GM21381 (cell line): ENCODE results near the gene MXD4.
"Not testable (repeated sequence)": the region's sequence is repeated elsewhere in the genome, so short reads cannot be mapped to it uniquely, and the experiment has no call there.

Experiments
- ATAC-seq: cut with Tn5 transposase; IDR thresholded peaks from one replicate; pipeline ENCODE4 v1.9.1; 2021; ENCODE audit warnings: mild to moderate bottlenecking, moderate library complexity; ENCODE audit not compliant: unreplicated experiment

The MXD4 gene

GRCh38 chr4:2275546-2276251 is 13.8 kb upstream of the MXD4 start:
- ATAC-seq = no peak

DNA sequence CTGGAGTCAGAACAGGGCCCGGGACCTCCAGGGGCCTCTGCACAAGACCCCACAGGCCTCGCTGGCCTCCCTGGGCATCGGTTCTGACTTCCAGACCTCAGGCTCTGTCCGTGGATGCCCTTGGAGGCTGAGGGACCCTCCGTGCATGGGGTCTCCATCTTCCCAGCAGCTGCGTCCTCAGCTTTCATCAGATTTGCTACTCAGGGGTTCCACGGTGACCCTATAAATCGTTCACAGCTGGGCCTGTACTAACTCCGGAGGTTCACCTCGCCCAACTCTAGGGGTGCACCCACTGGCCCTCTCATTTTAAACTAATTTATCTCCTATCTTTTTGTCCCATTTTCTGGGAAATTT is 13.1 kb upstream of the MXD4 start:
- ATAC-seq = not testable (repeated sequence)

DNA sequence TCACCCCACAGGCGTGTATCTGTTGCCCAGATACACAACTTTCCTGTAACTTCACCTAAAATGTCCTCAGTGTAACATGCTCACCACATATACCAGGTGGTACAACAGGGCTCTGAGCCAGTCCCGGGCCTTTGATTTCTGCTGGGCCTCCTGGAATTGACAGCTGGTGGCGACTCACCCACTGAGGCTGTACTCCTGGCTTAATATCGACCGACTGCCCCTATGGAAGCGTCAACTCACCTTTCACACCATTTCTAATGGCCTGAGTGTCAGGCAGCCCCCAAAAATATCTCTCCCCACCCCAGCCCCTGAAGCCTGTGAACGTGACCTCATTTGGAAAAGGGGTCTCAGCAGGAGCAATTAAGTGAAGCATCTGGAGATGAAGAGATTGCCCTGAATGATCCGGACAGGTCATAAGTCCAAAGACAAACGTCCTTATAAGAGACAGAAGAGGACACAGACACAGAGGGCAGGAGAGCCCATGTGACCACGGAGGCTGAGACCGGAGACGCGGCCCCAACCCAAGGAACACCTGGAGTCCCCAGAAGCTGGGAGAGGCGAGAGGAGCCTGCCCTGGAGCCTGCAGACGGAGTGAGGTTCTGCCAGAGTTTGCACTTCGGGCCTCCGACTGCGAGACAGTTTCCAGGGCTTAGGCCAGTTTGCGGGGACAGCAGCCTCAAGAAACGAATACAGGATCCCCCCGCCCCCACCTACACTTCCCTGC is 12.6 kb upstream of the MXD4 start:
- ATAC-seq = no peak

- ATAC-seq = no peak
Measured at GRCh38 chr4:2273657-2274319, 11.9 kb upstream of the MXD4 start.

GRCh38 chr4:2273221-2273620 is 11.3 kb upstream of the MXD4 start:
- no peak for ATAC-seq

GRCh38 chr4:2272828-2273120 is 10.9 kb upstream of the MXD4 start:
- no peak for ATAC-seq

DNA sequence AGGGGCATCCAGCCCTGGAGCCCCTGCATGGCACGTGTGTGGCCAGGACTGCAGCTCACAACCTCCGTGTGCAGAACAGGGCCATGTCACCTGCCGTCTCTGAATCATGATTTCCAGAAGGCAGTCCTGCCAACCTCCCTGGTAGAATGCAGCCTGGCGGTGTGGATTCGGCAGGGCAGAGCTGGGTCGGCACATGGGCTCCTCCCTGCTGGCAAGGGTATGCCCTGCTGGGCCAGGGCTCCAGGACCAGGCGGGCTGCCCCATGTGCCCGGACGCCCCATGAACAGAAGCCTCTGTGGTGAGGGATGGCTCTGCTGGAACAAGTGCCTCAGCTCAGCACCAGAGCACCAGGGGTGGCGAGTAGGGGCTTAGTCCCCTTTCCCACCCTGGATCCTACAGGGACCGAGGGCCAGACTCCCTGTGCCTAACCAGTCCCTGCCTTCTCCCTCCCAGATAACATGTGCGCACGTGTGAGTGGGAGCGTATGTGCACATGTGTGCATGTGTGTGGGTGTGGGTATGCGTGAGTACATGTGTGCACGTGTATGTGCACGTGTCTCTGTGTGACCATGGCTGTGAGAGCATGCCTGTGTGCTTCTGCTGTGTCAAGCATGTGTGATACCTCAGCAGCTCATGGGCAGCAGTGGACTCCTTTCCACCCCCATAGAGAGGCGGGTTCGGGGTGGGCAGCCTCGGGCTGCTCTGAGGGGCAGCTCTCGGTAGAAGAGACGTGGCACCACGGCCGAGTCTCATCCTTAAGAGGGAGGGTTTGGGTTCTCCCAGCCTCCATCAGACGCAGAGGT is 10.3 kb upstream of the MXD4 start:
- no peak for ATAC-seq

- no peak for ATAC-seq
Measured at GRCh38 chr4:2271279-2272025, 9.5 kb upstream of the MXD4 start.

GRCh38 chr4:2270341-2271165 is 8.6 kb upstream of the MXD4 start:
- no peak for ATAC-seq

DNA sequence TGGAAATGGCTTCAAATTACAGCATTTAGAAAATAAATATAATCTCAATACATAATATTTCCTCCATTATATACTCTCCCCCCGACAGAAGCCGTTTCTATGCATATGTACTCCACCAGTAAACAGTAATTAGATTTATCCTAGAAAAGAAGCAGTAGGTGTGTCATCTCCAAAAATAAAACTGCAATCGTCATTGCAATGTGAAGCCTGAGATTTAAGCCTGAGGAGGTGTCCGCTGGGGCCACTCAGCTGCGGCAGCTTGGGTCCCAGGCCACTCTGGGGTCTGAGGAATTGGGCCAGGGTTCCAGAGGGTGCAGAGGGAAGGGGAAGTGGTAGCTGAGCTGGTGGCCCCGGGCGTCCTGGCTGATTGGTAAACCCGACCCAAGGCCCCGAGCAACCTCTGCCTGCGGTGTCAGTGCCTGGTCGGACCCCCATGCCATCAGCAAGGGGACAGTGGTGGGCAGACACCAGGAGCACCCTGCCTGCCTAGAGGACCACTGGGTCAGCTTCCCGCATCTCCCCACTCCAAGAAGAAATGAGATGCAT is 7.8 kb upstream of the MXD4 start:
- ATAC-seq = no peak

DNA sequence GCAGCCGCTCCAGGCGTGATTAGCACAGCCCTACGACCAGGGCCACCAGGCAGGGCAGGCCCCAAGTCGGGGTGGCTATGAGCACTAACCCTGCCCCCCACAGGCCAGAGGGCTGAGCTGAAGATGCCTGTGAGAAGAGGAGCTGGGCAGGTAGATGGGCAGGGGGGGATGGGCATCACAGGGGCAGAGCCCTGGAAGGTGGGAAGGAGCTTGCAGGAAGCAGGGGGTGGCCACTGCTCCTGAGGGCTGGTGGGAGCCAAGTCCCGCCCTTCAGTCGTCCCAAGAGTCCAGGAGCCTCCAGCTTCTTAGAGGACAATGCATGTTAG is 7.3 kb upstream of the MXD4 start:
- ATAC-seq = no peak

DNA sequence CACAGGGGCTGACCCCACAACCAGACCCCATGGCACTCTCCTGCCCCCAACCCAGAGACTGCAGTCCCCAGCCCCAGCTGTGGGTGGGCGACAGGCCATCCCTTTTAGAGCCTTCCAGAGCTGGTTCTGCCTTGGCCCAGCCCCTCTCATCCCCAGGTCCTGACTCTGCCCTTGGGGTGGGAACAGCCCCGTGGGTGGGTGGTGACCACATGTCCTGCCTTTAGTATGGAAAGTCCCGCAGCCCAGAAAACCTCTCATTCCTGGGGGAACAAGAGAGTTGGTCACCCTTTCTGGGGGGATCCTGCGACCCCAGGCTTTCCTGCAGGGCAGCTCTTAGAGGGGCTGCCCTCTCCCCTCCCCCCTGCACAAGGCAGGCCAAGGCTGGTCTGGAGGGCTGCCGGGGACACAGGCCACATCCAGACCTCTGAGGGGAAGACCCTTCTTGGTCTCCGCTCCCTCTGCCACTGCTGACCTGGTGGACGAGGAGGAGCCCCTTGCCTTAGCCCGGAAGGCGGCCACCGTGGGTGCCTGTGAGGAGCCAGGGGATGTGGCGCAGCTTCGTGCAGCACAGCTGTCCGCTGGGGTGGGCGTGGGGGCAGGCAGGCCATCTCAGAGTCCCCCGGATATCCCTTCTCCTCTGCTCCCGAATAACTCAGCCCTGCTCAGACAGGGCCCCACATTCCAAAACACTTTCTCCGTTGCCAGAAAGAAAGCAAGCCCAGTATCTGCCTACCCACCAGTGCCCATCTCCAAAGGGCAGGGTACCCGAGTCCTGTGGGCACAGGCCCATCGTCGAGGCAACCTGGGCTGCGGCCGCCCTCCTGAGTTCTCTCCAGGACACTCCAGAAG is 6.7 kb upstream of the MXD4 start:
- no peak for ATAC-seq

DNA sequence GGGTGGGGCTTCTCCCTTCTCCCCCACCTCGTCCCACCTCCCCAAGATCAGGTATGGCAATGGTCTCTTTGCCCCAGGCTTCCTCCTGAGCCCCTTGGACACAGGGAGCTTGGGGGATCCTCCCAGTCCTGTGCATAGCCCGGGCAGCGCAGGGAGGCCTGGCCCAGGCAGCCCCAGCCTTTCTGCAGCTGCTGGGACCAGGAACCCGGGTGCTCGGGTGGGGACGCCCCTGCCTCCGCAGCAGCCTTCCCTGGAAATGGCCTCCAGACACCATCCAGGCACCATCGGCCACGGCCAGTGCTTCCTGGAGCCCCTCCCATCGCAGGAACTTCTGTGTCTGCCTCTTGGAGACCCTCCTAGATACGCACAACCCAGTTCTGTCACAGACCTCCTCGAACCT is 5.9 kb upstream of the MXD4 start:
- ATAC-seq = no peak

DNA sequence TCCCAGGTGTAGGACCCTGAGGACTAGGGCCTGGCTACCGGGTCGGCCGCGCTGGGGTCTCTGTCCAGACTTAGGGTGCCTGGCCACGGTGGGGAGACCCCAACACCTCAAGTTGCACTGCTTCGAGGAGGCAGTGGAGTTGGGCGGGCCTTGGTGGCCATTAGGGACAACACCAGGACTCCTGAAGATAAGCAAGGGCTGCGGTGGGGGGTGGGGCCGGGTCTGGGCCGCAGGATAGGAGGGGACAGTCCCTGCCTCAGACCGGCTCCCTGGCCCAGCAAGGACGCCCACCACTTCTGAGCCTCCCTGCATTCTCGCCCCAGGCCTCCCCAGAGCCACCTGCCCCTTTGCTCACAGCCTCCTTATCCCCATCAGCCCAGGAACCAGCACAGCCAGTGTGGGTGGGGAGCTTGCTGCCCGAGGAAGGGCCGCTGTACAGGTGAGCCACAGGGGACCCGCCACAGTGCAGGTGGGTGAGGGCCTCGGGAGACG is 5.5 kb upstream of the MXD4 start:
- ATAC-seq = no peak

GRCh38 chr4:2266821-2267220 is 4.9 kb upstream of the MXD4 start:
- no peak for ATAC-seq

DNA sequence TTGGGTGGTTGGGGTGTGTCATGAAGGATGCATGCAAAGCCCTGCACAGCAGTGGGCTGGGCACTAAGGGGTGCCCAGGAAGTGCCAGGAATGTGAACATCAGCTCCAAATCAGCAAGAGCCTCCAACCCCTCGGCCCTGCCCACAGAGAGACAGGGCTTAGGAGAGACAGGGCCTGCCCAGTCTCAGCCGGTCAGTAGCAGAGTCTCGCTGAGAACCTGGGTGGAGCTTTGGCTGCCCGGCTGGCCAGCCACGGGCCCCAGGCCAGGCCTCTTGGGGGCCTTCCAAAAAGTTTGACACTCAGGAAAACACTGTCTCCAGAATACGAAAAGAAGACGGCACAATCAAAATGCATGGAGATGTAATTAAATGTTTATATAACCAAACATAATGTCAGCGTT is 4.3 kb upstream of the MXD4 start:
- ATAC-seq = no peak

DNA sequence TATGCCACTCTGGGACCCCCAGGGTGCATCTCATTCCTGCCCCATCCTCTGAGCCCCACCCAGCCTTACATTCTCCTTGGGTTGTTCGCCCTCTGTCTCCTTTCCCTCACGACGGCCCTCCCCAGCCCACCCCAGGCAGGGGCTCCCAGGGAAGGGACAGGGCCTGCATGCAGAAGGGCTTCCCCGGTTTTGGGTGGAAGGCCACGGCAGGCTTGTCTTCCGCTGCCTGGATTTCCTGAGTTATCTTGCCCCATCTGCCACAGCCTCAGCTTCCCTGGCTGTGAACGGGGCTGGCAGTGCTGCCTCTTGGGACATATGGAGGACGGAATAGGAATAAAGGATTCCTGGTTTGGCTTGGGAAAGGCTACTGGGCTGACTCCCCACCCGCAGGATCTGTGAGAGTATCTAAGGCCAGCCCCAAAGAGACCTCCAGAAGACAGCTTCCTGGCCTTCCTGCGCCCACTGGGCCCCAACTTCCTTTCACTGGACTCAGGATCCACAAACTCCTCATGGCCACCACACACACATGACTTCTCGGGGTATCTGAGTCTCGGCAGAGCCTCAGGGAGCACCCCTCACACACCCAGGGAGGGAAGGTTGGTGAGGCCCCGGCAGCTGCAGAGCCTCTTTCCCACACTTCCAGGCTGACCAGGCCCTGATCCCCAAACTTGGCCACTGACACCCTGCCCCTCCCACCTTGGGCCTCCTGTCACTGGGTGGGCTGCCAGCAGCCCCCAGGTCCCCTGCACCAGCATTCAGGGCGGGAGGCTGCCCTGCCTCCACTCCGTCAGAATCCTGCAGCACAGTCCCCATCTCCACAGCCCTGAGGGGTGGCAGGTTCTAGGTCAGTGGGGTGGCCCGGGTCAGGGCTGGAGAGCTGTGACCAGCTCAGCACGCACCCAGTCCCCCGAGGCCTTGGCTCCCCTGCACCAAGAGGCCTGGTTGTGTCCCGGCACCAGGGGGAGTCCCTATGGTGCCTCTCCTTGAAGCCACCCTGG is 3.5 kb upstream of the MXD4 start:
- no peak for ATAC-seq
